H1 (cell line): ENCODE data around the gene NEDD9. TPM values are rescaled to one million over a fixed set of nuclear protein-coding genes. Genes with fewer than 3 reads are reported as not detected.

Experiments
- CTCF ChIA-PET: fragments of 300-600 bp; sonication (Branson Sonifier 250); formaldehyde crosslinking; loops from one replicate; lab custom pipeline; 2021; ENCODE audit not compliant: partially characterized antibody; lab: Charles Lee
- POLR2A ChIA-PET: fragments of 300-600 bp; sonication (Branson Sonifier 250); formaldehyde crosslinking; loops from one replicate; lab custom pipeline; 2021; ENCODE audit warnings: inconsistent platforms; ENCODE audit not compliant: partially characterized antibody; lab: Charles Lee
- DNase-seq, 2 experiments: peaks; one replicate each; pipeline versions ENCODE4 v3.0.0 to v3.0.0-alpha.2; 2010 to 2022; ENCODE audit warnings: low spot score in 2 of 2, low read depth in 1 of 2, mixed read lengths in 1 of 2
- FAIRE-seq: peaks from 2 replicates; lab custom pipeline; 2011; peaks lifted over from hg19 to GRCh38; lab: Jason Lieb, UNC
- H2AFZ ChIP-seq: 2 replicates; pipeline ENCODE4 v1.8.1; 2012; ENCODE audit warnings: low read length, inconsistent platforms
- H2AK5ac ChIP-seq: 2 replicates; pipeline ENCODE4 v1.6.1; 2013; ENCODE audit warnings: low read depth, low read length
- H2BK120ac ChIP-seq: replicated peaks from 2 replicates; pipeline ENCODE3; 2013; ENCODE audit warnings: low read depth, low read length, inconsistent platforms
- H2BK12ac ChIP-seq: 2 replicates; pipeline ENCODE4 v1.6.1; 2013; ENCODE audit warnings: low read depth, low read length
- H2BK15ac ChIP-seq: 2 replicates; pipeline ENCODE4 v1.6.1; 2013; ENCODE audit warnings: low read length
- H2BK20ac ChIP-seq: 2 replicates; pipeline ENCODE4 v1.6.1; 2013; ENCODE audit warnings: low read length
- H2BK5ac ChIP-seq: 2 replicates; pipeline ENCODE4 v1.6.1; 2013; ENCODE audit warnings: low read depth, low read length
- H3K14ac ChIP-seq: 2 replicates; pipeline ENCODE4 v1.6.1; 2013; ENCODE audit warnings: inconsistent platforms; ENCODE audit not compliant: insufficient read length
- H3K18ac ChIP-seq: 2 replicates; pipeline ENCODE4 v1.6.1; 2013; ENCODE audit warnings: low read length; ENCODE audit errors: extremely low read depth
- H3K23ac ChIP-seq: 2 replicates; pipeline ENCODE4 v1.6.1; 2013; ENCODE audit warnings: inconsistent platforms; ENCODE audit not compliant: insufficient read length
- H3K23me2 ChIP-seq: 2 replicates; pipeline ENCODE4 v1.6.1; 2013; ENCODE audit warnings: low read depth, low read length
- H3K27ac ChIP-seq: 2 replicates; pipeline ENCODE4 v1.6.1; 2011; ENCODE audit warnings: low read depth, low read length, inconsistent platforms
- H3K27me3 ChIP-seq, 4 experiments: replicated peaks in 1 of 4; 1 replicate in 1 of 4; 2 replicates in 3 of 4; pipeline versions ENCODE4 v1.6.1 to v1.8.1; 2011 to 2013; ENCODE audit warnings: low read length in 3 of 4, mild to moderate bottlenecking in 3 of 4, inconsistent platforms in 2 of 4, mixed read lengths in 2 of 4, moderate library complexity in 1 of 4; ENCODE audit not compliant: control insufficient read depth in 3 of 4, insufficient read depth in 3 of 4; ENCODE audit errors: extremely low read depth in 1 of 4
- H3K36me3 ChIP-seq, 4 experiments: 2 replicates each; pipeline versions ENCODE4 v1.6.1 to v1.8.1; 2011 to 2013; ENCODE audit warnings: mild to moderate bottlenecking in 4 of 4, low read length in 3 of 4, moderate library complexity in 2 of 4, control low read depth in 1 of 4, inconsistent platforms in 1 of 4; ENCODE audit not compliant: insufficient read depth in 4 of 4, control insufficient read depth in 2 of 4
- H3K4ac ChIP-seq: replicated peaks from 2 replicates; pipeline ENCODE3; 2013; ENCODE audit warnings: low read length, low read depth, mixed read lengths, inconsistent platforms; ENCODE audit not compliant: insufficient read length
- H3K4me1 ChIP-seq, 4 experiments: replicated peaks in 1 of 4; 1 replicate in 1 of 4; 2 replicates in 3 of 4; pipeline versions ENCODE4 v1.6.1 to v1.8.1; 2011 to 2013; ENCODE audit warnings: low read length in 3 of 4, inconsistent platforms in 2 of 4, mixed read lengths in 1 of 4; ENCODE audit not compliant: insufficient read depth in 4 of 4, control insufficient read depth in 3 of 4
- H3K4me2 ChIP-seq, 2 experiments: 2 replicates each; pipeline versions ENCODE4 v1.6.1 to v1.8.1; 2011 to 2013; ENCODE audit warnings: low read depth in 2 of 2, low read length in 2 of 2, control low read depth in 1 of 2, inconsistent platforms in 1 of 2, mild to moderate bottlenecking in 1 of 2; ENCODE audit not compliant: insufficient read depth in 1 of 2
- H3K4me3 ChIP-seq, 4 experiments: fragments of 200-600, 300-600 bp in 1 of 4; sonication (generic), shearing (Covaris generic), sonication (Bioruptor Twin) in 1 of 4; 2 replicates each; pipeline versions ENCODE4 v1.5.1 to v1.8.1; 2011 to 2016; ENCODE audit warnings: low read length in 4 of 4, low read depth in 3 of 4, control low read depth in 2 of 4, inconsistent platforms in 2 of 4, mild to moderate bottlenecking in 2 of 4, mixed read lengths in 1 of 4, moderate library complexity in 1 of 4; ENCODE audit not compliant: insufficient read depth in 2 of 4; ENCODE audit errors: extremely low read depth in 1 of 4
- H3K56ac ChIP-seq: replicated peaks from 2 replicates; pipeline ENCODE3; 2013; ENCODE audit warnings: low read depth, mild to moderate bottlenecking, mixed read lengths, low read length, inconsistent platforms; ENCODE audit not compliant: insufficient read length
- H3K79me1 ChIP-seq: 2 replicates; pipeline ENCODE4 v1.6.1; 2013; ENCODE audit warnings: low read depth, low read length, control low read depth
- H3K79me2 ChIP-seq, 2 experiments: 2 replicates each; pipeline versions ENCODE4 v1.6.1 to v1.8.1; 2012 to 2013; ENCODE audit warnings: low read length in 2 of 2, mild to moderate bottlenecking in 2 of 2, inconsistent platforms in 1 of 2; ENCODE audit not compliant: insufficient read depth in 2 of 2, control insufficient read depth in 1 of 2
- H3K9ac ChIP-seq, 4 experiments: replicated peaks in 1 of 4; 1 replicate in 1 of 4; 2 replicates in 3 of 4; pipeline versions ENCODE4 v1.6.1 to v1.8.1; 2011 to 2013; ENCODE audit warnings: low read depth in 3 of 4, low read length in 3 of 4, control low read depth in 2 of 4, mild to moderate bottlenecking in 2 of 4, moderate library complexity in 2 of 4, inconsistent platforms in 1 of 4; ENCODE audit errors: extremely low read depth in 1 of 4
- H3K9me3 ChIP-seq, 2 experiments: 2 replicates each; pipeline versions ENCODE4 v1.6.1 to v1.8.1; 2012 to 2013; ENCODE audit warnings: mild to moderate bottlenecking in 2 of 2, moderate library complexity in 2 of 2, control low read depth in 1 of 2, inconsistent platforms in 1 of 2, low read depth in 1 of 2, low read length in 1 of 2, mixed read lengths in 1 of 2; ENCODE audit not compliant: insufficient read depth in 2 of 2
- H4K20me1 ChIP-seq, 2 experiments: replicated peaks in 1 of 2; 2 replicates each; pipeline versions ENCODE3 to v1.8.1; 2011 to 2013; ENCODE audit warnings: inconsistent platforms in 2 of 2, low read length in 2 of 2, mild to moderate bottlenecking in 1 of 2; ENCODE audit not compliant: insufficient read depth in 2 of 2, control insufficient read depth in 1 of 2
- H4K5ac ChIP-seq: 2 replicates; pipeline ENCODE4 v1.6.1; 2013; ENCODE audit warnings: low read length, low read depth, mixed read lengths, inconsistent platforms; ENCODE audit not compliant: insufficient read length
- H4K8ac ChIP-seq: 2 replicates; pipeline ENCODE4 v1.8.0; 2013; ENCODE audit warnings: mild to moderate bottlenecking, moderate library complexity, low read length, inconsistent platforms; ENCODE audit not compliant: insufficient read depth; ENCODE audit errors: extremely low read depth
- H4K91ac ChIP-seq: replicated peaks from 2 replicates; pipeline ENCODE3; 2013; ENCODE audit warnings: low read length, mixed read lengths, inconsistent platforms; ENCODE audit not compliant: insufficient read length
- CHD2 ChIP-seq: IDR thresholded peaks from 2 replicates; pipeline ENCODE4 v1.6.1; 2012; ENCODE audit warnings: low read length, improper control_type of control experiment
- FOSL1 ChIP-seq: IDR thresholded peaks from 2 replicates; pipeline ENCODE4 v1.6.1; 2011; ENCODE audit warnings: mild to moderate bottlenecking, low read depth, low read length, moderate library complexity; ENCODE audit not compliant: insufficient read depth
- JUN ChIP-seq: IDR thresholded peaks from 2 replicates; pipeline ENCODE4 v1.6.1; 2011; ENCODE audit warnings: low read depth, mild to moderate bottlenecking, improper control_type of control experiment, low read length
- MAFK ChIP-seq: IDR thresholded peaks from 2 replicates; pipeline ENCODE4 v1.6.1; 2012; ENCODE audit warnings: low read depth, mild to moderate bottlenecking, improper control_type of control experiment, low read length
- PHF8 ChIP-seq: fragments of 200-600 bp; sonication (generic); conservative IDR thresholded peaks from 2 replicates; pipeline ENCODE4 v1.7.1; 2012; ENCODE audit warnings: low read depth, mild to moderate bottlenecking, inconsistent platforms, low read length, moderate library complexity
- SIRT6 ChIP-seq: IDR thresholded peaks from one replicate; pipeline ENCODE4 v1.7.1; 2012; ENCODE audit warnings: low read length, inconsistent platforms
- SP4 ChIP-seq: IDR thresholded peaks from 2 replicates; pipeline ENCODE4 v1.6.1; 2012; ENCODE audit warnings: low read length, inconsistent platforms
- TEAD4 ChIP-seq: IDR thresholded peaks from 2 replicates; pipeline ENCODE4 v1.6.1; 2012; ENCODE audit warnings: low read depth, low read length, inconsistent platforms, mixed read lengths
- WGBS, 2 experiments: shearing (Covaris generic) in 1 of 2; methylation state at CpG; one replicate each; pipeline versions ENCODE4 v1.1.6 to v1.1.7; 2013 to 2015; ENCODE audit warnings: low lambda C conversion rate in 2 of 2, mixed read lengths in 2 of 2, inconsistent platforms in 1 of 2, low coverage in 1 of 2, missing lambda C conversion rate in 1 of 2; ENCODE audit not compliant: insufficient replicate concordance in 2 of 2, insufficient coverage in 1 of 2, insufficient read length in 1 of 2; ENCODE audit errors: extremely low coverage in 1 of 2, missing lambda C conversion rate in 1 of 2; 5-methylcytosine and 5-hydroxymethylcytosine counted together
- polyA plus RNA-seq, 7 experiments: library from polyadenylated mRNA; depleted of rRNA in 3 of 7; stranded (reverse) in 5 of 7; unstranded in 2 of 7; fragments of >200 nt in 5 of 7; fragments of 200-250 nt in 2 of 7; gene quantifications; 1 replicate in 5 of 7; 2 replicates in 1 of 7; 4 replicates in 1 of 7; pipeline versions ENCODE4 v1.2.1 to v1.2.3, GENCODE V29; 2011 to 2013; ENCODE audit warnings: missing spikeins in 2 of 7, mixed read lengths in 2 of 7
- total RNA-seq: library from RNA; stranded (reverse); fragmentation: NEBNext Ultra II Directional; extraction: Animal tissue kit (Norgen Biotek cat#: 25700); gene quantifications from 2 replicates; pipeline ENCODE4 v1.2.1, GENCODE V29; 2021

The NEDD9 gene
- total and polyA plus RNA-seq, 2 of the 8 experiments (the other 6 are each of a cell fraction or from before 2014, with no cell fraction given), result 3.6 to 12.0 TPM

- Histone ChIP-seq H4K8ac (no peak overlapping the region), H3K56ac (no peak overlapping the region), H4K5ac (no peak overlapping the region), H2AFZ (no peak overlapping the region), H4K20me1 (no peaks in the 10 kb centered on the region), H3K23ac (no peak overlapping the region), H2BK12ac (no peak overlapping the region), H2AK5ac (no peak overlapping the region), H4K91ac (no peak overlapping the region), H2BK5ac (no peak overlapping the region), H3K9me3 (peaks cover 0 to 3% of the 10 kb centered on the region in 2 experiments; a peak in 2 of 4 replicates), H3K18ac (no peak overlapping the region), H2BK15ac (no peak overlapping the region), H3K23me2 (no peaks in the 10 kb centered on the region), H3K27me3 (no peaks in the 10 kb centered on the region), H3K4me2 (no peak overlapping the region), H3K79me2 (no peaks in the 10 kb centered on the region), H3K14ac (no peak overlapping the region), H2BK120ac (no peak overlapping the region), H3K4me1 (peaks cover 0 to 2% (median 0%) of the 10 kb centered on the region in 4 experiments; a peak in 1 of 7 replicates), H2BK20ac (no peak overlapping the region), H3K79me1 (no peaks in the 10 kb centered on the region), H3K9ac (no peak overlapping the region), H3K4me3 (no peak overlapping the region), H3K36me3 (no peaks in the 10 kb centered on the region), H3K4ac (no peak overlapping the region), H3K27ac (no peak overlapping the region)
- whole genome bisulfite sequencing, 2 experiments, result 80% methylated on average over 1 of the region's 1 CpG; no CpG with 5 or more reads in 1 of the 2 experiments
- DNase-seq (no peak), FAIRE-seq (no peak)
- TF ChIP-seq JUN, result no peak
- no peak for TF ChIP-seq PHF8
- TF ChIP-seq CHD2, result no peak
- no peak for TF ChIP-seq SP4
- TF ChIP-seq SIRT6, result no peak
- TF ChIP-seq TEAD4, result no peak
- no peak for TF ChIP-seq MAFK
- TF ChIP-seq FOSL1, result no peak
- ChIA-PET POLR2A (no interaction called here), CTCF (interaction anchor here (2.6 kb wide), 1 partner anchor 8 kb away, joined by 27 read pairs; no protein-coding TSS in a partner anchor)
Observed at GRCh38 chr6:11250108-11250507, 17.6 kb upstream of the NEDD9 start.
